GM23338 (cell line): Measurements from ENCODE around the gene DPYSL5.

ENCODE experiments used
- CREB1 ChIP-seq: fragments of 250-450 bp; sonication (Bioruptor Pico); IDR thresholded peaks from 2 replicates; pipeline ENCODE4 v1.5.0; 2020; ENCODE audit warnings: low read depth, mild to moderate bottlenecking, moderate library complexity
- CTCF ChIP-seq, 2 experiments: fragments of 200-600 bp in 1 of 2; sonication (generic) in 1 of 2; conservative IDR thresholded peaks; 2 replicates each; pipeline versions ENCODE4 v1.5.1 to v1.6.1; 2016 to 2017; ENCODE audit warnings: antibody characterized with exemption in 2 of 2, low read depth in 2 of 2, mild to moderate bottlenecking in 2 of 2, moderate library complexity in 1 of 2
- ETS1 ChIP-seq: IDR thresholded peaks from 2 replicates; pipeline ENCODE4 v1.6.1; 2016; ENCODE audit warnings: antibody characterized with exemption
- EZH2 ChIP-seq: fragments of 200-600 bp; sonication (generic); IDR thresholded peaks from one replicate; pipeline ENCODE4 v1.8.0; 2017; ENCODE audit warnings: antibody characterized with exemption, mild to moderate bottlenecking, low read depth; ENCODE audit not compliant: unreplicated experiment
- EZH2phosphoT487 ChIP-seq: fragments of 200-600 bp; sonication (generic); IDR thresholded peaks from one replicate; pipeline ENCODE4 v1.8.1; 2018; ENCODE audit warnings: antibody characterized with exemption; ENCODE audit not compliant: unreplicated experiment
- JUNB ChIP-seq: IDR thresholded peaks from one replicate; pipeline ENCODE4 v1.6.1; 2016; ENCODE audit warnings: antibody characterized with exemption; ENCODE audit not compliant: unreplicated experiment
- NANOG ChIP-seq: IDR thresholded peaks from 2 replicates; pipeline ENCODE4 v1.6.1; 2016; ENCODE audit warnings: antibody characterized with exemption, borderline replicate concordance
- POLR2AphosphoS5 ChIP-seq: IDR thresholded peaks from 2 replicates; pipeline ENCODE4 v1.6.1; 2016; ENCODE audit warnings: antibody characterized with exemption, low read depth
- REST ChIP-seq: IDR thresholded peaks from one replicate; pipeline ENCODE4 v1.6.1; 2018; ENCODE audit warnings: antibody characterized with exemption; ENCODE audit not compliant: unreplicated experiment
- STAT1 ChIP-seq: IDR thresholded peaks from one replicate; pipeline ENCODE4 v1.6.1; 2016; ENCODE audit warnings: antibody characterized with exemption; ENCODE audit not compliant: unreplicated experiment
- ZNF114 ChIP-seq: fragments of 250-450 bp; sonication (Bioruptor Pico); IDR thresholded peaks from 2 replicates; pipeline ENCODE4 v1.5.0; 2020; ENCODE audit warnings: mild to moderate bottlenecking, moderate library complexity
- ZNF331 ChIP-seq: fragments of 250-450 bp; sonication (Bioruptor Pico); IDR thresholded peaks from 2 replicates; pipeline ENCODE4 v1.5.0; 2020; ENCODE audit warnings: low read depth, mild to moderate bottlenecking, moderate library complexity

GRCh38 chr2:26864226-26864625 is 16.3 kb downstream of the DPYSL5 start:
- TF ChIP-seq CTCF (conservative IDR thresholded peaks at IDR 0.05; ENCODE audit: low read depth in 2 of 2) (no peak), EZH2 (no peak), REST (no peak), JUNB (no peak), ZNF331 (no peak), EZH2phosphoT487 (no peak), ETS1 (no peak), POLR2AphosphoS5 (no peak), NANOG (no peak), ZNF114 (CRISPR knock-in tag) (no peak), CREB1 (CRISPR knock-in tag) (no peak), STAT1 (no peak)
